Gastrocnemius medialis (tissue), 4 donors: ENCODE measurements around the gene SYCE3.

Experiments used
- POLR2A ChIP-seq, 2 donors: fragments of 450-650 bp; IDR thresholded peaks; one replicate each; pipeline ENCODE4 v1.6.1; 2017; ENCODE audit warnings: antibody characterized with exemption in 2 of 2, mild to moderate bottlenecking in 2 of 2, moderate library complexity in 2 of 2
- TF ChIP-seq, protein P1 (sequence below), 5 experiments: fragments of 450-650 bp in 3 of 5; fragments of 200-600 bp in 2 of 5; sonication (generic) in 2 of 5; IDR thresholded peaks in 4 of 5; conservative IDR thresholded peaks in 1 of 5; 1 replicate in 4 of 5; 2 replicates in 1 of 5; pipeline ENCODE4 v1.5.1; 2016 to 2019; ENCODE audit warnings: antibody characterized with exemption in 5 of 5, mild to moderate bottlenecking in 3 of 5, moderate library complexity in 3 of 5

DNA sequence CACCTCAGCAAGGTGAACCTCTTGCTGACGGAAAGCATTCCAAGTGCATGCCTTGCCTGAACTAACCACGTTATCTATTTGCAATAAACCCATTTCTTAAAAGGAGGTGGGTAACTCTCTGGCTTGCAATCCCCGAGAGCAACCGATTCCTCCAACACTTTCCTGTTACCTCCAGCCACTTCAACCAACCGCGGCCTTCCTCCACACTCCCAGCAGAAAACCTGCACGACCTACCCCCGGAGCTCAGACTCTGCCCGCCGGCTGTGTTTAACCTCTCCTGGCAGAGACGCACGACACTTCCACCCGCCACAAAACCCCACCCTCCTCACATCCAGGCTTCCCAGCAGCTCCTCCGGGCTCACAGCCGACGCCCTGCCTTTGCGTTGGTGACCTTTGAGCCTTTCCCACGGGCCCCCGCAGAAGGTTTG is 38.0 kb downstream of the SYCE3 start:
- TF ChIP-seq, protein P1, sequence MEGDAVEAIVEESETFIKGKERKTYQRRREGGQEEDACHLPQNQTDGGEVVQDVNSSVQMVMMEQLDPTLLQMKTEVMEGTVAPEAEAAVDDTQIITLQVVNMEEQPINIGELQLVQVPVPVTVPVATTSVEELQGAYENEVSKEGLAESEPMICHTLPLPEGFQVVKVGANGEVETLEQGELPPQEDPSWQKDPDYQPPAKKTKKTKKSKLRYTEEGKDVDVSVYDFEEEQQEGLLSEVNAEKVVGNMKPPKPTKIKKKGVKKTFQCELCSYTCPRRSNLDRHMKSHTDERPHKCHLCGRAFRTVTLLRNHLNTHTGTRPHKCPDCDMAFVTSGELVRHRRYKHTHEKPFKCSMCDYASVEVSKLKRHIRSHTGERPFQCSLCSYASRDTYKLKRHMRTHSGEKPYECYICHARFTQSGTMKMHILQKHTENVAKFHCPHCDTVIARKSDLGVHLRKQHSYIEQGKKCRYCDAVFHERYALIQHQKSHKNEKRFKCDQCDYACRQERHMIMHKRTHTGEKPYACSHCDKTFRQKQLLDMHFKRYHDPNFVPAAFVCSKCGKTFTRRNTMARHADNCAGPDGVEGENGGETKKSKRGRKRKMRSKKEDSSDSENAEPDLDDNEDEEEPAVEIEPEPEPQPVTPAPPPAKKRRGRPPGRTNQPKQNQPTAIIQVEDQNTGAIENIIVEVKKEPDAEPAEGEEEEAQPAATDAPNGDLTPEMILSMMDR (IDR thresholded peaks at IDR 0.05 in 4 of 5, conservative IDR thresholded peaks at IDR 0.05 in 1 of 5), result no peak
- TF ChIP-seq POLR2A (IDR thresholded peaks at IDR 0.05), result no peak
